ENCODE measurements around the gene PRICKLE4.

- TF ChIP-seq CTCF (IDR thresholded peaks at IDR 0.05) = no peak
- TF ChIP-seq EZH2 (IDR thresholded peaks at IDR 0.05; ENCODE audit: borderline replicate concordance, insufficient read depth, low read depth, low read length, poor library complexity, severe bottlenecking) = no peak
Measured at GRCh38 chr6:41739041-41739440, 41.5 kb upstream of the PRICKLE4 start.

Data from B cell (primary cell).